ENCODE measurements around the gene XRRA1.

The XRRA1 gene

DNA sequence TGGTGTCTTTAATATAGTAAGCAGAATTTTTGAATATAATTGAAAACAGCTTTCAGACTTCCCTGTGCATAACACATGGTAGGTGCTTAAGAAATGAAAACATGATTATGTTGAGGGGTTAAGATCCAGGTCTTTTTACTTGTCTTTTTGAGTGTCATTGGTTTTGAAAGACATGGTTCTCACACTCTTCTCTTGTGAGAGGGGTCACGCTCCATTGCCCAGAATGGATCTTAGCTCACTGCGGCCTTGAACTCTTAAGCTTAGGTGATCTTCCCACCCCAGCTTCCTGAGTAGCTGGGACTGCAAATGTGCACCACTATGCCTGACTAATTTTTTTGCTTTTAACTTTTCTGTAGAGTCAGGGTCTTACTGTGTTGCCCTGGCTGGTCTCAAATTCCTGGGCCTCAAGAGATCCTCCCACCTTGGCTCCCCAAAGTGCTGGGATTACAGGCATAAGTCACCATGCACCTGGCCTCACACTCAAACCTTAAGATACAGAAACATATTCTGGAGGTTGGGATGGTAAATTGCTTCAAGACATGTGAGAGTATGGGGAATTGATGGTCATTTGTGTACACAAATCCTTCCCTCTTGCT lies 1.6 kb upstream of the XRRA1 start:
- DNase-seq = no peak

DNA sequence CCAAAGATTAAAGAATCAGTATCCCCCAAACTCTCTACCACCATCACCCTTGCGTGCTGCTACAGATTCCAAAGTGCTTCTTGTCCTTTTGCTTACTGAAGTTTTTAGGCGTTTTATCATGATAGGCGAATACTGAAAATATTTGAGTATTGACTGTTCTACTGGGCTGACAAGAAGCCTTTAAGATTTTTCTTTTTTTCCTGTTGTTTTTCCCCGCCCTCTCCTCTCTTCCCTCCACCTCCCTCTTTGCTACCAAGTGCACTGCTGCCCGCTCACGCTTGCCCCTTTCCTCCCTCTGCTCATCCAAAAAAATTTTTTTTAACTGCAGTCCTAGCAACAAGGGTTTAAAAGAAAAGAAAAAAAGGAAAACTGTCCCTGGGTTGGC lies 854 bp upstream of the XRRA1 start:
- DNase-seq = no peak

DNA sequence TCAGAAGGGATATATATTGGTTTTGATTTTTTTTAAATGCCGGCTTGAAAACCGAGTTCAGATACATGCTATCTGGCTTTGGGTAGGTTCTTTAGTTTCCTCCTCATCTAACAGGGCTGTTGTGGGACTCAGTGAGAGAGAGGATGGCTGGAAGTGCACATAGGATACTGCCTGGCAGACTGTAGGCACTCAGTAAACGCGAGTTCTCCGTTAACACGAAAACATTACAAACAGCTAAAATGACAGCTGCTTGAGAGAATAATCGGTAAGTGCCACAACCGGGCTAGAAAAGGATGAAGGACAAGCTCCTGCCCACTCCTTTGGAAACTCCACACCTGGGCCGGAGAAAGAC lies 369 bp downstream of the XRRA1 start:
- no peak for DNase-seq

DNA sequence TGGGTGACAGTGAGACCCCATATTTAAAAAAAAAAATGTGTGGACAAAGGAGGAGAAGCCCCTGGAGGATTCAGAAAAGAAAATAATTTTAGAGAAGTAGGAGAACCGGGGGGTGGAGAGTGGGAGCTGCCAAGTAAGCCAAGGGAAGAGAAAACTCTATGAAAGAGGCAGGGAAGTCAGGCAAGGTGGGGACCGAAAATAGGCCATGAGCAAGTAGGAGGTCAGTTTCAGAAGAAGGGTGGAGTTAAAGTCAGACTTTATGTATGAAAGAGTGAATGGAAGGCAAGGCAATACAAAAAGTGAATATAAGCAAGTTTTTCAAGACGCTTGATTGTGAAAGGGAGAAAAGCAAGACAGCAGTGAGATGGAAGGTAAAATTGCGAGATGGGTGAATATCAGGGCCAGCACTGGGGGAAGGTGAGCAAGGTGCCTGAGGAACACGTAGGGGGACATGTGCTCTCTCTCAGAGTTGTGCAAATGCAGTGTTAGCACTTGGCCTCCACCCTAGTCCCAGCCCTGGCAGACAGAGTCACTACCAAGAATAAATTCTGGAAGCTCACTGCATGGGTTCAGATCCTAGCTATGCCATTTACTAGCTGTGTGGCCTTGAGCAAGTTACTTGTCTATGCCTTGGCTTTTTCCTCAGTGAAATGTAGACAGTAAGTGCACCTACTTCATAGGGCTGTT lies 6.7 kb downstream of the XRRA1 start:
- no peak for DNase-seq

DNA sequence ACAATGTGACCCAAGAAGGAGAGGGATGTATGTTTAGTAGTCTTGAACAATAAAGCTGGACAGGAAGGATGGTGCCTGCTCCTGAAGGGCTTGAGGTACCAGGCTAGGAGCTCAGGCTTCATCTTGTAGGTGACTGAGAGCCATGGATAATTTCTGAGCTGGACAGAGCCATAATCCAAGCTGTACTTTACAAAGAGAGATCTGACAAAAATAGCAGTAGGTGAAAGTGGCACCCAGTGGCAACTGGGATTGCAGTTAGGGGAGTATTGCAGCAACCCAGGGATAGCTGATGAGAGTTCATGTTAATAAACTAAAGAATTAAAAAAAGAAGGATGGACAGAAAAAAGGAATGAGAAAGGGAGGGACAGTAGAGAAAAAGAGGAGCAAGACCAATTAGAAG lies 7.4 kb downstream of the XRRA1 start:
- DNase-seq = no peak

DNA sequence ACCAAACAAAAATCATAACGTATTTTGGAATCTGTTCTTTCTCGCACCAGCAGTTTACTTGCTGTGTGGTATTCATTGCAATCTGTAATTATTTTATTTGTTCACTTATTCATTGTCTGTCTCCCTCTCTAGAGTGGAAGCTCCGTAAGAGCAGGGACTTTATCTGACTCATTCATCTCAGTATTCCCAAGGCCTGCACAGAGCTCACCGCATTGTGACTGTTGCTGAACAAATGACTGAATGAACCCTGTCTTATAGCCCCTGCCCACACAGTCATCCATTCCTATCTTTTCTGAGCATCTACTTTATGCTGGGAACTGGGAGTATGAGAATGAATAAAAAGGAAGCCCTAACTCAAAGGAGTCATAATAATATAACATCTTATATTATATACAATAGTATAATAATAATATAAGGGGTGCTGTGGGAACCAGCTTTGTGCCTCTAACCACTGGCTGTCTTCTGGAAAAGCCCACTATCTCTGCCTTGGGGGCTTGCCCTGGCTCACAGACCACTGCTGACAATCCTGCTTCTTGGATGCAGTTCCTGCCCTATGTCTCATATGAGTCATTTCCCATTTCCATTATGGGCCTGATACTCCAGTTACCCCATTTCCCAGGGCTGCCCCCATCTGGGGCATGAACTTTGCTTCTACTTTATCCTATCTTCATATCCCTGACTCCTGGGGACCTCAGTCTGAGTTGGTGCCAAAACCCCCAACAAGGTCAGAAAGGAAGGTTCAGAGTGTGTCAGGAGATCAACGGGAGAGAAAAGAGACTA lies 11.0 kb downstream of the XRRA1 start:
- DNase-seq = no peak

DNA sequence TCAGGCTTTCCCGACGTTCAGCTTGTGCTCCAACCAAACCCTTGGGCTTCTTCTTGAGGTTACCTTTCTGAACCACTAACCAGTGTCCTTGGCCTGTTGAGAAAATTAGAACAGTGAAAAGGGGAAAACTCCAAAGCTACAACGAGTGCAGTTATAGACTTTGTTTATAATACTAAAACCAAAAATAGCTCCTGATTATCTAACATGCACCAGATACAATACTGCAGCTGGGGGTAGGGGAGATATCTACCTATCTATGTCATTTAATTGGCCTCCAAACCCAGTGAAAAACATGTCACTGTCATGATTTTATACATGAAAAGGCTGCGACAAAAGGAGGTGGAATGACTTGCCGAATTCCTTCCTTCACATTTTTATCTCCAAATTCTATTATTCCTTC lies 11.9 kb downstream of the XRRA1 start:
- no peak for DNase-seq

DNA sequence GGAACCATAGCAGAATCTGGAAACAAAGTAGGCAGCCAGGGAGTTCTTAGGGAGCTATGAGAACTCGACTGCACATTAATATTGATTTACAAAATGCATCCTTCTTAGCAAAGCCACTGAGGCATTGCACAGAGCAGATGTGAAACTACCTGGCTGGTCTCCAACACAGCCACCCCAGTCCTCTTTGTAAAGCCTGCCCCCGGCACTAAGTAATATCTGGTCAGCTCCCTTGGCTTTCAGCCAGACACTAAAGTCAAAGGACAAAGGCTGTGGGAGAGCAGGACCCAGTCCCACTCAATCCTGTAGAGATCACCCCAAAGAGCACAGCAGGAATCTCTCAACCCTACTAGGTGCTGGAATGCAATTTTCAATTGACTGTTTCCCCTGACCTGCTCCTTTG lies 12.8 kb downstream of the XRRA1 start:
- DNase-seq = no peak

DNA sequence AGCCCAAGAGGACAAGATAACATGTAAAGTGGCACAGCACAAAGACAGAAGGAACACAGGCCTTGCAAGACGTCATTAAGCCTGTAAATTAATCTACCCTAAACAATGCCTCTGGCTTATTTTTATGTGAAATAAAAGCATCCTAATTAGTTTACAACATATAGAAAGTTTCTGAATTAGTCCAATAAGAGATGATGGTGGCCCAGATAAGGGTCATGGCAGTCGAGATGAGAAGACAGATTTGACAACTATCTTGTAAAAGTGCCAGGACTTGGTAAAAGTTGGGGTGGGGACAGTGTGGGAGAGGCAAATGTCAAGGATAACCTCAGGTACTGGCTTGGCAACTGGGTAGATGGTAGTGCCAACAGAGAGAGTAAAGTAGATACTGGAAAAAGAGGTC lies 13.6 kb downstream of the XRRA1 start:
- DNase-seq = no peak

DNA sequence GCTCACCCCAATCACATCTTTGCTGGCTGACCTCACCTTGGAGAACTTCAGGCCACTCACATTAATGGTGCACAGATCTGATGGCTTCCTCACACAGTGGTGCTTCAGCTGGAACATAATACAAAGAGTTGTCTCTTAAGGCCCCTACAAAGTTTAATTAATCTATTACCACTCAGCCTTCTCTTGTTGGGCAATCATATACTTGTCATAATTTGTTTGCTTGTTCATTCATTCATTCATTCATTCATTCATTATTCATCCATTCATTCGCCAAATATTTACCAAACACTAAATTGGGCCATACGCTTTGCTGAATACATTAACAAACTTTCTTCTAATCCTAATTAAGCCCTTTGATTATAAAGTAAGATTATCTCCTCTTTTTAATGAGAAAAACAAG lies 15.1 kb downstream of the XRRA1 start:
- DNase-seq = no peak

DNA sequence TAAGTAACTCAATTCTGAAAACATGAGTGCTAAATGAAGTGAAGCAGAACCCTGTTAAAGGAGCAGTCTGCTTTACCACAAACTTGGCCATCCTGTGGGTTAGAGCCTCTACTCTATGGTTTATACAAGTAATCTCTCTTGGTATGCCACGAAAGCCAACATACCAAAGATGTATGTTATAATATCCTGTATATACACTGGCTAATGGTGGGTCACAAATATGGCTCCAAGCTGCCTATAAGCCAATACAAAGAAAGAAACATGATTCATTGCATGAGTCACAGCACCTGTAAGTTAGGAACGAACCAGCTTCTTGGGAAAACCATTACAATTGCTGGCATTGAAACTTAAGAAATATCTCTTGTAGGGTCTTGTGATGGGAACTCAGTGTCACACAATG lies 16.1 kb downstream of the XRRA1 start:
- no peak for DNase-seq

DNA sequence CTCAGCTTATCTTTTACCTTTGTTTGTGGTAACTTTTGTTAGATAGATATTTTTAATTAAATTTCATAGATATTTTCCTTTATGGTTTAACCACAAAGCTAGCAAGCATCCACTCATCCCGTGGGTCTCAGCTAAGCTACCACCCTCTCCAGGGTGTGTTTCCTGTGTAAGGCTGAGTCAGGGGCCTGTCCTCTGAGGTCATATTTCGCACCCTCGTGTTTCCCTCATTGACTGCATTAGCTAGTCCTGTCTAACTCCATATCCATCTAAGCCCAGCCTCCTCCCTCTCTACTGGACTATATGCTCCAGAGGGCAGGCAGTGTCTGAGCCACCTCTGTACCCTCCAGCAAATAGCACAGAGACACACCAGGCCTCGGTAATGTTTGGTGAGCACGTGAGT lies 16.7 kb downstream of the XRRA1 start:
- no peak for DNase-seq

DNA sequence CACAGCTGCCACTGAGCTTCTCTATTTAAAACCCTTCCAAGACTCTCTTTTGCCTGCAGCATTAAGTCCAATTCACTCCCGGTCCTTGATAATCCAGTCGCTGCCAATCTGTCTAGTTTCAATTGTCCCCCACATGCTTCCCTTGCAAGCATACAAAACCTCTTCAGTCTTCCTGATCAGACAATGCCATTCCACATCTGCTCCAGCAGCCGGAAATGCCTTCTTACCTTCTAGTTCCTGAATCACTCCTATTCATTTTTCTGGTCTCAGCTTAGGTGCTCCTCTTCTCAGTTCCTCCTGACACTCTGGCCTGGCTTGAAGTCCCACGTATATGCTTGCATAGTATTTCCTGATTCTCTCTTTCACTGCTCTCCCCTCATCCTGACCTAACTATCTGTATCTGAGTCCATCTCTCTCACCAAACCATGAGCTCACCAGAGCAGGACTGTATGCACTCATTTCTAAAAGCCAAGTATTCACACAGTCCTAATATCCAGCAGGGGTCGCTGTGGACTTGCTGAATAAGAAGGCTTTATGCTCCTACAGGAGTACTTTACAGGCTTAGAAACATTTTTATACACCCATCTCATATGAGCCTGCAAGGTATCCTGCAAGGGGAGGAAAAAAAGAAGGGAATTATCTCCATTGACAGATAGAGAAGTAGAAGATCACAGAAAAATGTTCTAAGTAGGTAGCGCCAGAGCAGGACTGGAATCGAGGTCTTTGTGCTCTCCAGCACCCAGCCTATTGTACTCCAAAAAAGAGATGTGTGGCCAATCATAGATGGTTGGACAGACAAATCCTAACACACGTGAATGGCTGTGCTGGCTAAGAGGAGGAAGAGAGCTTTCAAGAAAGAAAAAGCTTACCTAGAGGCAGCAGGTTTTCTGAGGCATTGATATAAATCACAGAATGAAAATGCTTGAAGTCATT lies 19.2 kb downstream of the XRRA1 start:
- peak; percentile 92 to 96 (median 94) for DNase-seq

DNA sequence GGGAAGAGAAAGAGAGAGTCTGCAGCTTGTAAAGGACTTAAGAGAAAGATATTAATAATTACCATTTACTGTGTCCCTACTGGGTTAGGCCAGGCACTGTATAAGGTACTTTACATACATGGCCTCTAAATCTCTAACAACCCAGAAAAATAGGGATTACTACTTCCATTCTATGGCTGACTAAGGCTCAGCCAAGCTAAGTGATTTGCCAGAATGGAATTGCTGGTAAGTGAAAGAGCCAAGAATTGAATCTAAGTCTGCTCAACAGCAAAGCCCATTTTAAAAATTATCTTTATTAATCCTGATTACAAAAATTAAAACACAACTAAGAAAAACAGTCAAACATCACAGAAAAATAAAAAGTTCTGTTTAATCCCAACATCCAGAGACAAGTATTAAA lies 21.4 kb downstream of the XRRA1 start:
- DNase-seq = no peak

DNA sequence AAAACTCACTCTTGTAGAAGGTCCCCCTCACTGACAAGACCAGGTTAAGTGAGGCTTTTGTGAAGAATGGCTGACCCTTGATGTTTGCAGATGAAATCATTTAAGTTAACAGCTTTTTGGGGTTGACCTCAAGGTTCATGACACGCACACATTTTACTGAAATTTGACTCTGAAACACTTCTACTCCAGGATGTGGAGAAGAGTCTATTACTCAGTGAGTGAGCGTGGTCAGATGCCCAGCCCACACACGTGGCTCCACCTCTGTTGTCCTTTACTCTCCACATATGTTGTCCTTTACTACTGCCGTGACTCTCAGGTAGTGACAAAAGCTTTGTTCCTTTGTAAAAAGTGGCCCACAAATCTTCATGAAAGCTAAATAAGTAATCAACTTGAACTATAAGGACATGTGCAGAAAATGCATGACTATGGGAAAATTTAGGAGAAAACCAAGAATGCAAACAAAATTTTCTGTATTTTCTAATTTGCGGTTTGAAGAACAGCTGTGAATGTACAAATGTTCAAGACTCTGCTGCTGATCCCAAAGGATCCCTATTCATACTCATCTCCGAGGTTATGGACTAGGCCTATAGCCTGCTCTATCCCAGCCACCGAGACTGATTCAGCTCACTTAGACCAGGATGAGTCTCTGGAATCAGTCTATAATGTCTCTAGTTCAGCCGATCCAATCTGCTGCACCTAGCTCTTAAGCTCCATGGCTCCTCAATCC lies 22.4 kb downstream of the XRRA1 start:
- no peak for DNase-seq

DNA sequence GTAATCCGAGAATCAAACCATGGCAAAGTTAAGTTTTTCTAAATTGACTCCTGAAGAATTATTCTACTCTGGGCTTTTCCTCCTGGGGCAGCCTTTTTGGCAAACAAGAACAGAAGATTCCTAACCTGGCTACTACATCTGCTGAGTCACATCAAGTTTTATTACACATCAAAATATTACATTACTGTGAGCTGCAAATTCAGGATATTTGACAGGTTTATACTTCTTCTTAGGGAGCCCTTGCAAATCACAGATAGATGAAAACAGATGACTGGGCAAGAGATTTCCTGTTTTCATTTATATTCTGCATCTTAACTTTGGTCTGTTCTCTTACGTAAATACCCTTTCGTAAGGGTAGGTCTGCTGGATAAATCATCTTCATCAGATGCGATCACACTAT lies 23.6 kb downstream of the XRRA1 start:
- no peak for DNase-seq

DNA sequence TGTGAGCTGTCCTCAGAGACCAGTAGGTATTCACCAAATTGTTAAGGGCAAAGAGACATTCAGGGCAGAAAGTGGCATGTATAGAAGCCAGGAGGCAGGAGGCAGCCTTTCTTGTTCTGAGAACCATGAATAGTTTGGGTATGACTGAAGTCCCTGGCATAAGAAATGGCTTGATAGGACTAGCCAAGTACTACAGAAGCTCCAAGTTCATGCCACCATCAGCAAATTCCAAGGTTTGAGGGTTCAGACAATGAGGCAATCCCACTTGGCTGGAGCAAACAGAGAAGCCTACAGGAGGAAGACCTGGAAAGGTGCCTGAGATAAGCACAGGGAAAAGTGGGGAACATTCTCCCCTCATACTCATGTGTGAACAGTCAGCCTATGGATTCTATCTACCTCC lies 25.8 kb downstream of the XRRA1 start:
- DNase-seq = no peak

DNA sequence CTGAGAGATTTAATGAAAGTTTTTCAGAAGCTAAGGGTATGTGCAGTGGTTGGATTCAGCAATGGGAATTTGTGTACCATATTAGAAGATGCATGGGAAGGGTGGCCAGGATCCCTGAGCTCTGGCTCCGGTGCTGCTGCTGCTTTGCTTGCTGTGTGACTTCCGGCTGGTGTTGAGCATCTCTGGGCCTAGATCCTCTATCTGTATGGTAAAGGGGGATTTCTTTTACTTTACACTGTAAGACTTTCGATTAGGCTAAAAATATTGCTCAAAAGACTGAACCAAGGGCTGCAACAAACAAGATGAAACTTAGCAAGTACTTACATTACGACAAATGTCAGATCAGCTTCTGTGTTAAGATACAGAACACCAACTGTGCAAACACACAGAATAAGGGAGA lies 39.1 kb downstream of the XRRA1 start:
- no peak for DNase-seq

DNA sequence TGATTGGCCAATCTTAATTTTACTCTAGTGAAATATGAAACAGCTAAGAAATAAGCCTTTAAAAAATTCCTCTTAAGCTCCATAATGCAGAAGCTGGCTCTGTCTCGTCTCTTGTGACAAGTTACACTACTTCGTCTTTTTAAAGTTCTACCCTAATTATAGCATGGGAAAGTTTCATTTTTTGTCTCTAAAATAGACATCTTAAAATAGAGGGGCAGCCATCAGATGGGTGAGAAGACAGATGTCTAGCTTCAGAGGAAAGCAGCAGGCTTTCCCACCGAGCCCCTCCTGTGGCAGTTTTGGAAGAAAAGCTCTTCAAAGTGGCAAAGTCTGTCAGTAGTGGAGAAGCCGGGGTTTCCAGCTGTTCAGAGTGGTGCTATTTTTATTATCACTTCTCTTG lies 39.5 kb downstream of the XRRA1 start:
- DNase-seq = no peak

DNA sequence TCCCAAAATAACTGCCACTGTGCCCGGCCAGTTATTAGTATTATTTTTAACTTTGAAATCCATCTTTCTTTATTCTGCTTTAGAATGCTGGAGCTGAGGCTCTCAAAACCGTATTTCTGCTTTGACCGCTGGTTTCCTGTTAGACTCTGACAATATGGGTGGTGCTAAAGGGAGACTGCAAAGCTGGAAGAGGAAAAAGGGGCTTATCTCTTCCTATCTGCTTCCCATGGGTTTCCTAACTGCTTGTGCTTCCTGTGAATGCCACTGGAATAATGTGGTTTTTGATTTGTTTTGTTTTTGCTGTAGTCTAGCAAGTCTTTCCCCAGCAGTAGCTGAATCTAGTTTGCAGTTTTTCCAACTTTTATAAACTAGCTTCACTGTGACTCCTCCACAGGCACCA lies 43.6 kb downstream of the XRRA1 start:
- no peak for DNase-seq

DNA sequence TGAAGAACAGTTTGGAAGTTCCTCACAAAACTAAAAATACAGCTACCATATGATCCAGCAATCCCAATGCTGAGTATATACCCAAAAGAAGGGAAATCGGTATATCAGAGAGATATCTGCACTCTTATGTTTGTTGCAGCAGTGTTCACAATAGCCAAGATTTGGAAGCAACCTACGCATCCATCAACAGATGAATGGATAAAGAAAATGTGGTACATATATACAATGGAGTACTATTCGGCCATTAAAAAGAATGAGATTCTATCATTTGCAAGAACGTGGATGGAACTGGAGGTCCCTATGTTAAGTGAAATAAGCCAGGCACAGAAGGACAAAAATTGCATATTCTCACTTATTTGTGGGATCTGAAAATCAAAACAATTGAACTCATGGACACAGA lies 46.5 kb downstream of the XRRA1 start:
- no peak for DNase-seq

DNA sequence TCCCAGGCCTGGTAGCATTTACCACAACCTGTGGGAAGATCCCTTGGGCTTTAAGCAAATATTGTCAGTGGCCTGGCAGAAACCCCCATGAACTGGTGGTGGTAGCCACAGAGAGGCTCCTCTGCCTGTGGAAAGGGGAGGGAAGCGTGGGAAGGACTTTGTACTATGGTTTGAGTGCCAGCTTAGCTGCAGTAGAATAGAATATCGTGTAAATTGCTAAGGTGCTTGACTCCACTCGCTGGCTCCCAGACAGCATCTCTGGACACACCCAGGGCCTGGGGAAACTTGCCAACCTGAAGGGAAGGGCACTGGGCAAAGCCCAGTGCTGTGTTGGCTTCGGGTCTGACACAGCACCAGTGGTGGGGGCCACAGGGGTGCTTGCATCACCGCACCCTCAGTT lies 52.6 kb downstream of the XRRA1 start:
- DNase-seq = no peak
